ENCODE measurements around the gene IGFL2. TPM values are rescaled to one million over a fixed set of nuclear protein-coding genes. Genes with fewer than 3 reads are reported as not detected.

IGFL2 gene
- total RNA-seq, 2 donors from 2014 or later = 0.84 TPM; not detected in 1

GRCh38 chr19:46107371-46107770, 40.7 kb upstream of the IGFL2 start:
- 73 to 91% methylated on average over 3 to 6 of the region's 6 CpGs for WGBS, 2 experiments (ENCODE audit: insufficient coverage in 1 of 2, insufficient read length in 1 of 2)
- Mint-ChIP-seq H3K9me3 (peaks cover 3% of the 10 kb centered on the region), H3K27me3 (ENCODE audit: insufficient read depth) (peaks cover 8% of the 10 kb centered on the region)

GRCh38 chr19:46109876-46110275, 38.2 kb upstream of the IGFL2 start:
- H3K4me3 Mint-ChIP-seq = no peak overlapping the region
- no peaks in the 10 kb centered on the region for H3K36me3 ChIP-seq (ENCODE audit: control insufficient read depth, insufficient read depth, low read length)
- no peak overlapping the region for H3K27ac ChIP-seq (ENCODE audit: low read depth, low read length)
- no peaks in the 10 kb centered on the region for H3K4me1 Mint-ChIP-seq
- no peak overlapping the region for H3K27ac Mint-ChIP-seq
- peaks cover 3% of the 10 kb centered on the region for H3K9me3 Mint-ChIP-seq
- H3K4me3 ChIP-seq (ENCODE audit: low read length) = no peak overlapping the region
- H3K9me3 ChIP-seq (ENCODE audit: control insufficient read depth, low read length) = peaks cover 8% of the 10 kb centered on the region
- peaks cover 23% of the 10 kb centered on the region for H3K27me3 Mint-ChIP-seq (ENCODE audit: insufficient read depth)
- H3K27me3 ChIP-seq (ENCODE audit: control insufficient read depth, insufficient read depth, low read length, poor library complexity, severe bottlenecking) = peaks cover 9% of the 10 kb centered on the region
- TF ChIP-seq CTCF (conservative IDR thresholded peaks at IDR 0.05) = no peak
- 92 to 96% methylated on average over 6 of the region's 6 CpGs for WGBS, 2 experiments (ENCODE audit: insufficient coverage in 1 of 2, insufficient read length in 1 of 2)
- H3K36me3 Mint-ChIP-seq (ENCODE audit: low read depth) = no peaks in the 10 kb centered on the region
- H3K9ac ChIP-seq (ENCODE audit: extremely low read depth, low read length, poor library complexity, severe bottlenecking) = no peak overlapping the region
- no peaks in the 10 kb centered on the region for H3K4me1 ChIP-seq (ENCODE audit: control insufficient read depth, insufficient read depth, low read length)
- no peak for DNase-seq

More at GRCh38 chr19:46107371-46107770, 40.7 kb upstream of the IGFL2 start:
- H3K4me3 ChIP-seq (ENCODE audit: low read length) = no peak overlapping the region
- H3K27ac ChIP-seq (ENCODE audit: low read depth, low read length) = no peak overlapping the region
- H3K4me1 ChIP-seq (ENCODE audit: control insufficient read depth, insufficient read depth, low read length) = no peaks in the 10 kb centered on the region
- no peak for TF ChIP-seq CTCF (conservative IDR thresholded peaks at IDR 0.05)
- H3K36me3 Mint-ChIP-seq (ENCODE audit: low read depth) = no peaks in the 10 kb centered on the region
- no peak overlapping the region for H3K4me3 Mint-ChIP-seq
- H3K9ac ChIP-seq (ENCODE audit: extremely low read depth, low read length, poor library complexity, severe bottlenecking) = no peak overlapping the region
- H3K27ac Mint-ChIP-seq = no peak overlapping the region
- no peaks in the 10 kb centered on the region for H3K36me3 ChIP-seq (ENCODE audit: control insufficient read depth, insufficient read depth, low read length)
- peaks cover 5% of the 10 kb centered on the region for H3K27me3 ChIP-seq (ENCODE audit: control insufficient read depth, insufficient read depth, low read length, poor library complexity, severe bottlenecking)
- H3K9me3 ChIP-seq (ENCODE audit: control insufficient read depth, low read length) = peaks cover 8% of the 10 kb centered on the region
- no peaks in the 10 kb centered on the region for H3K4me1 Mint-ChIP-seq
- no peak for DNase-seq

GRCh38 chr19:46111376-46111775, 36.7 kb upstream of the IGFL2 start:
- Mint-ChIP-seq H3K27ac (no peak overlapping the region), H3K4me1 (no peaks in the 10 kb centered on the region), H3K36me3 (ENCODE audit: low read depth) (no peaks in the 10 kb centered on the region), H3K27me3 (ENCODE audit: insufficient read depth) (peaks cover 23% of the 10 kb centered on the region), H3K9me3 (peaks cover 3% of the 10 kb centered on the region), H3K4me3 (no peak overlapping the region)
- Histone ChIP-seq H3K9me3 (ENCODE audit: control insufficient read depth, low read length) (peaks cover 8% of the 10 kb centered on the region), H3K27me3 (ENCODE audit: control insufficient read depth, insufficient read depth, low read length, poor library complexity, severe bottlenecking) (peaks cover 9% of the 10 kb centered on the region), H3K27ac (ENCODE audit: low read depth, low read length) (no peak overlapping the region), H3K4me1 (ENCODE audit: control insufficient read depth, insufficient read depth, low read length) (no peaks in the 10 kb centered on the region), H3K9ac (ENCODE audit: extremely low read depth, low read length, poor library complexity, severe bottlenecking) (no peak overlapping the region), H3K4me3 (ENCODE audit: low read length) (no peak overlapping the region), H3K36me3 (ENCODE audit: control insufficient read depth, insufficient read depth, low read length) (no peaks in the 10 kb centered on the region)
- WGBS, 2 experiments (ENCODE audit: insufficient coverage in 1 of 2, insufficient read length in 1 of 2) = 86 to 100% methylated on average over 2 to 3 of the region's 3 CpGs
- no peak for DNase-seq
- no peak for TF ChIP-seq CTCF (conservative IDR thresholded peaks at IDR 0.05)

Measured in endodermal cell (in vitro differentiated cells).